ENCODE results near the gene TTYH2.

GRCh38 chr17:74215342-74215727 lies 2.0 kb downstream of the TTYH2 start:
- TF ChIP-seq CREB1 (CRISPR knock-in tag; IDR thresholded peaks at IDR 0.05) (no peak), CTCF (IDR thresholded peaks at IDR 0.05) (no peak), SP1 (CRISPR knock-in tag; conservative IDR thresholded peaks at IDR 0.05) (no peak), E2F1 (CRISPR knock-in tag; IDR thresholded peaks at IDR 0.05) (no peak), NFYB (CRISPR knock-in tag; conservative IDR thresholded peaks at IDR 0.05; ENCODE audit: low read depth) (no peak)
- TF ChIP-seq, protein P1, sequence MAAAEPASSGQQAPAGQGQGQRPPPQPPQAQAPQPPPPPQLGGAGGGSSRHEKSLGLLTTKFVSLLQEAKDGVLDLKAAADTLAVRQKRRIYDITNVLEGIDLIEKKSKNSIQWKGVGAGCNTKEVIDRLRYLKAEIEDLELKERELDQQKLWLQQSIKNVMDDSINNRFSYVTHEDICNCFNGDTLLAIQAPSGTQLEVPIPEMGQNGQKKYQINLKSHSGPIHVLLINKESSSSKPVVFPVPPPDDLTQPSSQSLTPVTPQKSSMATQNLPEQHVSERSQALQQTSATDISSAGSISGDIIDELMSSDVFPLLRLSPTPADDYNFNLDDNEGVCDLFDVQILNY (CRISPR knock-in tag; IDR thresholded peaks at IDR 0.05): no peak
- TF ChIP-seq, protein P2, sequence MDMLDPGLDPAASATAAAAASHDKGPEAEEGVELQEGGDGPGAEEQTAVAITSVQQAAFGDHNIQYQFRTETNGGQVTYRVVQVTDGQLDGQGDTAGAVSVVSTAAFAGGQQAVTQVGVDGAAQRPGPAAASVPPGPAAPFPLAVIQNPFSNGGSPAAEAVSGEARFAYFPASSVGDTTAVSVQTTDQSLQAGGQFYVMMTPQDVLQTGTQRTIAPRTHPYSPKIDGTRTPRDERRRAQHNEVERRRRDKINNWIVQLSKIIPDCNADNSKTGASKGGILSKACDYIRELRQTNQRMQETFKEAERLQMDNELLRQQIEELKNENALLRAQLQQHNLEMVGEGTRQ (CRISPR knock-in tag; IDR thresholded peaks at IDR 0.05): no peak
- TF ChIP-seq, protein P3, sequence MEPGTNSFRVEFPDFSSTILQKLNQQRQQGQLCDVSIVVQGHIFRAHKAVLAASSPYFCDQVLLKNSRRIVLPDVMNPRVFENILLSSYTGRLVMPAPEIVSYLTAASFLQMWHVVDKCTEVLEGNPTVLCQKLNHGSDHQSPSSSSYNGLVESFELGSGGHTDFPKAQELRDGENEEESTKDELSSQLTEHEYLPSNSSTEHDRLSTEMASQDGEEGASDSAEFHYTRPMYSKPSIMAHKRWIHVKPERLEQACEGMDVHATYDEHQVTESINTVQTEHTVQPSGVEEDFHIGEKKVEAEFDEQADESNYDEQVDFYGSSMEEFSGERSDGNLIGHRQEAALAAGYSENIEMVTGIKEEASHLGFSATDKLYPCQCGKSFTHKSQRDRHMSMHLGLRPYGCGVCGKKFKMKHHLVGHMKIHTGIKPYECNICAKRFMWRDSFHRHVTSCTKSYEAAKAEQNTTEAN (CRISPR knock-in tag; IDR thresholded peaks at IDR 0.05): no peak

Data from WTC11 (cell line).